HEK293T (cell line): ENCODE measurements around the gene CD37.

ENCODE experiments used
- BHLHE40 ChIP-seq: fragments of 450-650 bp; IDR thresholded peaks from 2 replicates; pipeline ENCODE4 v1.6.1; 2016; ENCODE audit warnings: mild to moderate bottlenecking, moderate library complexity, borderline replicate concordance
- ELF4 ChIP-seq: fragments of 450-650 bp; IDR thresholded peaks from 2 replicates; pipeline ENCODE4 v1.6.1; 2017; ENCODE audit warnings: antibody characterized with exemption
- FOXA1 ChIP-seq: fragments of 450-650 bp; IDR thresholded peaks from 2 replicates; pipeline ENCODE4 v1.6.1; 2016; ENCODE audit warnings: mild to moderate bottlenecking
- HDGF ChIP-seq: fragments of 450-650 bp; IDR thresholded peaks from 2 replicates; pipeline ENCODE4 v1.6.1; 2017; ENCODE audit warnings: antibody characterized with exemption, borderline replicate concordance
- SP1 ChIP-seq: fragments of 450-650 bp; IDR thresholded peaks from 2 replicates; pipeline ENCODE4 v1.6.1; 2017
- SUZ12 ChIP-seq: fragments of 450-650 bp; IDR thresholded peaks from 2 replicates; pipeline ENCODE4 v1.6.1; 2016; ENCODE audit warnings: mild to moderate bottlenecking

DNA sequence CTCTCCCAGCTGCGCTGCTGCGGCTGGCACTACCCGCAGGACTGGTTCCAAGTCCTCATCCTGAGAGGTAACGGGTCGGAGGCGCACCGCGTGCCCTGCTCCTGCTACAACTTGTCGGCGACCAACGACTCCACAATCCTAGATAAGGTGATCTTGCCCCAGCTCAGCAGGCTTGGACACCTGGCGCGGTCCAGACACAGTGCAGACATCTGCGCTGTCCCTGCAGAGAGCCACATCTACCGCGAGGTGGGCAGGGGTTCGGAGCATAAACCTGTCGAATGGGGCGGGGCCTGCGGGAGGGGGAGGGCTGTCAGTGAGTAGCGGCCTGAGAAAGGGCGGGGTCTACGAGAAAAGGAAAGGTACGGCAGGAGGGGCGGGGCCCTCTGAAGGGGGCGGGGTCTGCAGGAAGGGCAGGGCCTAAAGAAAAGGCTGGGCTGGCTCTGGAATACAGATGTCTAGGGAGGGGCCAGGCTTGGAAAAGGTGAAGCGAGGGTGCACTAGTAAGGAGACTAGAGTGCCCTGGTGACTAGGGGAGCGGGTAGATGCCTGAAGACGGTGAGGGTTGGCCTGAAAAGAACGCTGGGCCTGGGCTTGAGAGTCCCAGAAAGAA is 3.6 kb downstream of the CD37 start:
- TF ChIP-seq HDGF, result no peak
- TF ChIP-seq FOXA1, result no peak
- no peak for TF ChIP-seq ELF4
- TF ChIP-seq SP1, result no peak
- TF ChIP-seq SUZ12, result no peak
- no peak for TF ChIP-seq BHLHE40
